OCI-LY3 (cell line): ENCODE measurements around the gene TIGD6.

Experiments used
- EZH2phosphoT487 ChIP-seq: fragments of 200-600 bp; shearing (Covaris generic); IDR thresholded peaks from 2 replicates; pipeline ENCODE4 v1.6.1; 2018; ENCODE audit warnings: antibody characterized with exemption, mixed run types, low read depth
- TF ChIP-seq, protein P1 (sequence below): fragments of 200-600, 300-600 bp; sonication (generic); IDR thresholded peaks from 2 replicates; pipeline ENCODE4 v1.5.1; 2014; ENCODE audit warnings: antibody characterized with exemption, low read length, low read depth

DNA sequence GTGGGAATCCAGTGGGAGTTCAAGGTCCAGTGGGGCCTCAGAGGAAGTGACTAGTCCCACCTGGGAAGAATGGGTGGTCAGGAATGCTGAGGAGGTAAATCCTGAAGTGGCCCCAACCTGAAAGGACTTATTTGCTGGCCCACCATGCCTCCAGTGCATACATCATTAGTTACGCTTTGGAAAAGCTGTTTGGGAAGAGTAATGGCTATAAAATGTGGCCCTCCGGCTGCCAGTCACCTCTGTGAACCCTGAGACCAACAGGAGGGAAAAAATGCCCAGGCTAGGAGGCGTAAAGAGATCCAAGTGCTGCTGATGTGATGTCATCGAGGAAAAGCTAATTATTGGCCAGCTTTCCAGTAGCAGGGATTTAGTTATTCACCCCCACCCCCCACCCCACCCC, 42.6 kb downstream of the TIGD6 start:
- TF ChIP-seq, protein P1, sequence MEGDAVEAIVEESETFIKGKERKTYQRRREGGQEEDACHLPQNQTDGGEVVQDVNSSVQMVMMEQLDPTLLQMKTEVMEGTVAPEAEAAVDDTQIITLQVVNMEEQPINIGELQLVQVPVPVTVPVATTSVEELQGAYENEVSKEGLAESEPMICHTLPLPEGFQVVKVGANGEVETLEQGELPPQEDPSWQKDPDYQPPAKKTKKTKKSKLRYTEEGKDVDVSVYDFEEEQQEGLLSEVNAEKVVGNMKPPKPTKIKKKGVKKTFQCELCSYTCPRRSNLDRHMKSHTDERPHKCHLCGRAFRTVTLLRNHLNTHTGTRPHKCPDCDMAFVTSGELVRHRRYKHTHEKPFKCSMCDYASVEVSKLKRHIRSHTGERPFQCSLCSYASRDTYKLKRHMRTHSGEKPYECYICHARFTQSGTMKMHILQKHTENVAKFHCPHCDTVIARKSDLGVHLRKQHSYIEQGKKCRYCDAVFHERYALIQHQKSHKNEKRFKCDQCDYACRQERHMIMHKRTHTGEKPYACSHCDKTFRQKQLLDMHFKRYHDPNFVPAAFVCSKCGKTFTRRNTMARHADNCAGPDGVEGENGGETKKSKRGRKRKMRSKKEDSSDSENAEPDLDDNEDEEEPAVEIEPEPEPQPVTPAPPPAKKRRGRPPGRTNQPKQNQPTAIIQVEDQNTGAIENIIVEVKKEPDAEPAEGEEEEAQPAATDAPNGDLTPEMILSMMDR = no peak
- TF ChIP-seq EZH2phosphoT487 = no peak
